Measurements from ENCODE around the gene MBNL3. TPM values are rescaled to one million over a fixed set of nuclear protein-coding genes. Genes with fewer than 3 reads are reported as not detected.
"Not testable (repeated sequence)": the region's sequence is repeated elsewhere in the genome, so short reads cannot be mapped to it uniquely, and the experiment has no call there.

MBNL3 gene
- total RNA-seq, 1 experiment from 2014 or later: 4.0 TPM

GRCh38 chrX:132452911-132453550, 35.8 kb downstream of the MBNL3 start:
- no peaks in the 10 kb centered on the region for H3K4me1 Mint-ChIP-seq
- peaks cover 10% of the 10 kb centered on the region for H3K36me3 Mint-ChIP-seq
- no peak for DNase-seq (ENCODE audit: low spot score)
- CTCF ChIA-PET: no interaction called here
- POLR2A ChIA-PET: no interaction called here
- no peak overlapping the region for H3K4me3 Mint-ChIP-seq
- no peak for ATAC-seq
- no peak overlapping the region for H3K27ac Mint-ChIP-seq
- H3K9me3 Mint-ChIP-seq: peaks cover 20% of the 10 kb centered on the region
- no peak for TF ChIP-seq OVOL2 (CRISPR knock-in tag; IDR thresholded peaks at IDR 0.05; ENCODE audit: borderline replicate concordance)
- TF ChIP-seq CBFB (CRISPR knock-in tag; IDR thresholded peaks at IDR 0.05; ENCODE audit: low read depth): no peak
- TF ChIP-seq KAT7 (CRISPR knock-in tag; IDR thresholded peaks at IDR 0.05; ENCODE audit: borderline replicate concordance): no peak
- no peak for TF ChIP-seq ZNF416 (CRISPR knock-in tag; IDR thresholded peaks at IDR 0.05)
- H3K27me3 Mint-ChIP-seq (ENCODE audit: low read depth): peaks cover 3% of the 10 kb centered on the region; the same call in 1 of the 2 replicates

- H3K4me1 Mint-ChIP-seq; POLR2A ChIA-PET; DNase-seq (ENCODE audit: low spot score); H3K27me3 Mint-ChIP-seq (ENCODE audit: low read depth); H3K4me3 Mint-ChIP-seq; ATAC-seq; H3K27ac Mint-ChIP-seq; CTCF ChIA-PET: not testable (repeated sequence)
- peaks cover 40% of the 10 kb centered on the region for H3K9me3 Mint-ChIP-seq
- H3K36me3 Mint-ChIP-seq: peaks cover 10% of the 10 kb centered on the region
These were observed 42.9 kb downstream of the MBNL3 start for GRCh38 chrX:132445909-132446308.

- CTCF ChIA-PET: no interaction called here
- peaks cover 31% of the 10 kb centered on the region for H3K9me3 Mint-ChIP-seq
These were observed 43.9 kb downstream of the MBNL3 start for GRCh38 chrX:132444936-132445335.

GRCh38 chrX:132443196-132444135, 45.4 kb downstream of the MBNL3 start:
- H3K27me3 Mint-ChIP-seq (ENCODE audit: low read depth): no peaks in the 10 kb centered on the region; the same call in 1 of the 2 replicates
- peaks cover under 1% of the 10 kb centered on the region; the same call in 1 of the 2 replicates for H3K36me3 Mint-ChIP-seq
- ChIA-PET POLR2A (no interaction called here), CTCF (no interaction called here)
- H3K9me3 Mint-ChIP-seq: peaks cover 24% of the 10 kb centered on the region
- H3K27ac Mint-ChIP-seq: no peak overlapping the region
- no peak for ATAC-seq
- no peak overlapping the region for H3K4me3 Mint-ChIP-seq
- TF ChIP-seq ZNF671 (CRISPR knock-in tag; IDR thresholded peaks at IDR 0.05): no peak
- TF ChIP-seq E2F5 (CRISPR knock-in tag; IDR thresholded peaks at IDR 0.05): no peak
- TF ChIP-seq GRHL2 (CRISPR knock-in tag; IDR thresholded peaks at IDR 0.05; ENCODE audit: insufficient replicate concordance, severe bottlenecking): no peak
- TF ChIP-seq, protein P1, sequence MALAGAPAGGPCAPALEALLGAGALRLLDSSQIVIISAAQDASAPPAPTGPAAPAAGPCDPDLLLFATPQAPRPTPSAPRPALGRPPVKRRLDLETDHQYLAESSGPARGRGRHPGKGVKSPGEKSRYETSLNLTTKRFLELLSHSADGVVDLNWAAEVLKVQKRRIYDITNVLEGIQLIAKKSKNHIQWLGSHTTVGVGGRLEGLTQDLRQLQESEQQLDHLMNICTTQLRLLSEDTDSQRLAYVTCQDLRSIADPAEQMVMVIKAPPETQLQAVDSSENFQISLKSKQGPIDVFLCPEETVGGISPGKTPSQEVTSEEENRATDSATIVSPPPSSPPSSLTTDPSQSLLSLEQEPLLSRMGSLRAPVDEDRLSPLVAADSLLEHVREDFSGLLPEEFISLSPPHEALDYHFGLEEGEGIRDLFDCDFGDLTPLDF (CRISPR knock-in tag; IDR thresholded peaks at IDR 0.05): no peak
- TF ChIP-seq ZNF232 (CRISPR knock-in tag; IDR thresholded peaks at IDR 0.05): no peak
- no peak for TF ChIP-seq ZNF138 (CRISPR knock-in tag; conservative IDR thresholded peaks at IDR 0.05)
- no peak for TF ChIP-seq MAX (CRISPR knock-in tag; IDR thresholded peaks at IDR 0.05)
- TF ChIP-seq ZNF512 (CRISPR knock-in tag; IDR thresholded peaks at IDR 0.05; ENCODE audit: borderline replicate concordance): no peak
- peaks cover 5% of the 10 kb centered on the region; the same call in 1 of the 2 replicates for H3K4me1 Mint-ChIP-seq
- no peak for DNase-seq (ENCODE audit: low spot score)

More at GRCh38 chrX:132444936-132445335, 43.9 kb downstream of the MBNL3 start:
- POLR2A ChIA-PET: no interaction called here
- ATAC-seq: no peak
- no peak overlapping the region for H3K27ac Mint-ChIP-seq
- H3K4me3 Mint-ChIP-seq: no peak overlapping the region
- TF ChIP-seq SP1 (CRISPR knock-in tag; conservative IDR thresholded peaks at IDR 0.05) (no peak), MXD4 (CRISPR knock-in tag; IDR thresholded peaks at IDR 0.05; ENCODE audit: borderline replicate concordance) (no peak), GRHL2 (CRISPR knock-in tag; IDR thresholded peaks at IDR 0.05; ENCODE audit: insufficient replicate concordance, severe bottlenecking) (no peak), RELA (CRISPR knock-in tag; IDR thresholded peaks at IDR 0.05; ENCODE audit: borderline replicate concordance) (no peak), GTF2I (CRISPR knock-in tag; conservative IDR thresholded peaks at IDR 0.05) (no peak), ZNF671 (CRISPR knock-in tag; IDR thresholded peaks at IDR 0.05) (no peak), NR1H2 (CRISPR knock-in tag; IDR thresholded peaks at IDR 0.05) (no peak), ETV6 (CRISPR knock-in tag; IDR thresholded peaks at IDR 0.05) (no peak), ZNF317 (CRISPR knock-in tag; IDR thresholded peaks at IDR 0.05; ENCODE audit: borderline replicate concordance, low read depth) (no peak), OVOL2 (CRISPR knock-in tag; IDR thresholded peaks at IDR 0.05; ENCODE audit: borderline replicate concordance) (no peak), SMAD4 (CRISPR knock-in tag; IDR thresholded peaks at IDR 0.05) (no peak), CREM (CRISPR knock-in tag; IDR thresholded peaks at IDR 0.05) (no peak), NFATC4 (CRISPR knock-in tag; IDR thresholded peaks at IDR 0.05) (no peak), ESRRA (CRISPR knock-in tag; IDR thresholded peaks at IDR 0.05; ENCODE audit: borderline replicate concordance) (no peak)
- TF ChIP-seq, protein P2, sequence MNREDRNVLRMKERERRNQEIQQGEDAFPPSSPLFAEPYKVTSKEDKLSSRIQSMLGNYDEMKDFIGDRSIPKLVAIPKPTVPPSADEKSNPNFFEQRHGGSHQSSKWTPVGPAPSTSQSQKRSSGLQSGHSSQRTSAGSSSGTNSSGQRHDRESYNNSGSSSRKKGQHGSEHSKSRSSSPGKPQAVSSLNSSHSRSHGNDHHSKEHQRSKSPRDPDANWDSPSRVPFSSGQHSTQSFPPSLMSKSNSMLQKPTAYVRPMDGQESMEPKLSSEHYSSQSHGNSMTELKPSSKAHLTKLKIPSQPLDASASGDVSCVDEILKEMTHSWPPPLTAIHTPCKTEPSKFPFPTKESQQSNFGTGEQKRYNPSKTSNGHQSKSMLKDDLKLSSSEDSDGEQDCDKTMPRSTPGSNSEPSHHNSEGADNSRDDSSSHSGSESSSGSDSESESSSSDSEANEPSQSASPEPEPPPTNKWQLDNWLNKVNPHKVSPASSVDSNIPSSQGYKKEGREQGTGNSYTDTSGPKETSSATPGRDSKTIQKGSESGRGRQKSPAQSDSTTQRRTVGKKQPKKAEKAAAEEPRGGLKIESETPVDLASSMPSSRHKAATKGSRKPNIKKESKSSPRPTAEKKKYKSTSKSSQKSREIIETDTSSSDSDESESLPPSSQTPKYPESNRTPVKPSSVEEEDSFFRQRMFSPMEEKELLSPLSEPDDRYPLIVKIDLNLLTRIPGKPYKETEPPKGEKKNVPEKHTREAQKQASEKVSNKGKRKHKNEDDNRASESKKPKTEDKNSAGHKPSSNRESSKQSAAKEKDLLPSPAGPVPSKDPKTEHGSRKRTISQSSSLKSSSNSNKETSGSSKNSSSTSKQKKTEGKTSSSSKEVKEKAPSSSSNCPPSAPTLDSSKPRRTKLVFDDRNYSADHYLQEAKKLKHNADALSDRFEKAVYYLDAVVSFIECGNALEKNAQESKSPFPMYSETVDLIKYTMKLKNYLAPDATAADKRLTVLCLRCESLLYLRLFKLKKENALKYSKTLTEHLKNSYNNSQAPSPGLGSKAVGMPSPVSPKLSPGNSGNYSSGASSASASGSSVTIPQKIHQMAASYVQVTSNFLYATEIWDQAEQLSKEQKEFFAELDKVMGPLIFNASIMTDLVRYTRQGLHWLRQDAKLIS (CRISPR knock-in tag; IDR thresholded peaks at IDR 0.05; ENCODE audit: borderline replicate concordance): no peak
- peaks cover 3% of the 10 kb centered on the region; the same call in 1 of the 2 replicates for H3K27me3 Mint-ChIP-seq (ENCODE audit: low read depth)
- H3K4me1 Mint-ChIP-seq: peaks cover under 1% of the 10 kb centered on the region; the same call in 1 of the 2 replicates
- DNase-seq (ENCODE audit: low spot score): no peak
- H3K36me3 Mint-ChIP-seq: peaks cover 6% of the 10 kb centered on the region; the same call in 1 of the 2 replicates
